Stomach smooth muscle (tissue), 2 donors: ENCODE results near the gene GALR2.
"Not testable (repeated sequence)": the region's sequence is repeated elsewhere in the genome, so short reads cannot be mapped to it uniquely, and the experiment has no call there.

Experiments
- H3K27ac ChIP-seq: one replicate; pipeline ENCODE4 v1.7.0; 2013; ENCODE audit warnings: mild to moderate bottlenecking, low read length, inconsistent platforms
- H3K27me3 ChIP-seq, 2 donors: one replicate each; pipeline ENCODE4 v1.7.0; 2013; ENCODE audit warnings: low read length in 2 of 2; ENCODE audit not compliant: insufficient read depth in 2 of 2, control insufficient read depth in 1 of 2
- H3K36me3 ChIP-seq, 2 donors: one replicate each; pipeline ENCODE4 v1.7.0; 2013; ENCODE audit warnings: low read length in 2 of 2; ENCODE audit not compliant: control insufficient read depth in 2 of 2, insufficient read depth in 2 of 2
- H3K4me1 ChIP-seq: one replicate; pipeline ENCODE4 v1.7.0; 2013; ENCODE audit warnings: low read length; ENCODE audit not compliant: control insufficient read depth, insufficient read depth
- H3K4me3 ChIP-seq, 2 donors: one replicate each; pipeline ENCODE4 v1.7.0; 2013; ENCODE audit warnings: low read length in 2 of 2
- H3K9ac ChIP-seq, 2 donors: one replicate each; pipeline ENCODE4 v1.7.0; 2013; ENCODE audit warnings: low read length in 2 of 2, mild to moderate bottlenecking in 1 of 2
- H3K9me3 ChIP-seq, 2 donors: one replicate each; pipeline ENCODE4 v1.7.0; 2013; ENCODE audit warnings: low read length in 2 of 2; ENCODE audit not compliant: control insufficient read depth in 2 of 2
- donor health status: healthy.
- donor health status: Pancreatic carcinoma.

Gene GALR2

GRCh38 chr17:76072148-76072858 lies 2.3 kb upstream of the GALR2 start, which contains the start of gene SRP68:
TSS of gene SRP68 (minus strand) at chr17:76072517. CDS start at chr17:76072491, 26 bp downstream.
- Histone ChIP-seq H3K9ac (peak within 1 kb of the TSS; percentile 87 to 99), H3K27ac (peak within 1 kb of the TSS; percentile 53), H3K4me1 (peaks cover 52% of the 10 kb centered on the region)

GRCh38 chr17:76075364-76076145 lies 974 bp downstream of the GALR2 start:
- Histone ChIP-seq H3K9me3 (no peaks in the 10 kb centered on the region), H3K27me3 (peaks cover 54 to 60% of the 10 kb centered on the region in 2 donors), H3K4me3 (peak overlapping the region; percentile 17 to 59), H3K27ac (no peak overlapping the region), H3K4me1 (peaks cover 61% of the 10 kb centered on the region), H3K36me3 (no peaks in the 10 kb centered on the region), H3K9ac (no peak overlapping the region)

More at GRCh38 chr17:76072148-76072858, 2.3 kb upstream of the GALR2 start, which contains the start of gene SRP68:
- Histone ChIP-seq H3K4me3 (peak within 1 kb of the TSS; percentile 95 to 100), H3K9me3 (no peaks in the 10 kb centered on the region), H3K36me3 (peaks cover 3 to 7% of the 10 kb centered on the region in 2 donors), H3K27me3 (peaks cover 34 to 39% of the 10 kb centered on the region in 2 donors)

GRCh38 chr17:76076146-76076764 lies 1.7 kb downstream of the GALR2 start:
- Histone ChIP-seq H3K27me3 (peaks cover 54 to 60% of the 10 kb centered on the region in 2 donors), H3K4me3 (no peak overlapping the region), H3K36me3 (no peaks in the 10 kb centered on the region), H3K9me3 (no peaks in the 10 kb centered on the region), H3K27ac (no peak overlapping the region), H3K4me1 (peaks cover 54% of the 10 kb centered on the region), H3K9ac (no peak overlapping the region)

GRCh38 chr17:76076765-76077583 lies 2.4 kb downstream of the GALR2 start:
- Histone ChIP-seq H3K27ac (no peak overlapping the region), H3K36me3 (no peaks in the 10 kb centered on the region), H3K9ac (no peak overlapping the region), H3K9me3 (no peaks in the 10 kb centered on the region), H3K4me1 (peaks cover 48% of the 10 kb centered on the region), H3K27me3 (peaks cover 54 to 60% of the 10 kb centered on the region in 2 donors), H3K4me3 (no peak overlapping the region)

GRCh38 chr17:76077584-76078110 lies 3.1 kb downstream of the GALR2 start:
- H3K9me3 ChIP-seq = no peaks in the 10 kb centered on the region
- peaks cover 54 to 60% of the 10 kb centered on the region in 2 donors for H3K27me3 ChIP-seq
- H3K4me3 ChIP-seq = no peak overlapping the region
- H3K36me3 ChIP-seq = no peaks in the 10 kb centered on the region
- no peak overlapping the region for H3K9ac ChIP-seq
- H3K27ac ChIP-seq = no peak overlapping the region
- peaks cover 44% of the 10 kb centered on the region for H3K4me1 ChIP-seq

GRCh38 chr17:76078370-76078769 lies 3.8 kb downstream of the GALR2 start:
- H3K9me3 ChIP-seq, H3K4me3 ChIP-seq, H3K9ac ChIP-seq, H3K27ac ChIP-seq, H3K36me3 ChIP-seq: not testable (repeated sequence)
- peaks cover 54 to 59% of the 10 kb centered on the region in 2 donors for H3K27me3 ChIP-seq
- H3K4me1 ChIP-seq = peaks cover 39% of the 10 kb centered on the region

- no peaks in the 10 kb centered on the region for H3K9me3 ChIP-seq
- peaks cover 39% of the 10 kb centered on the region for H3K4me1 ChIP-seq
- H3K4me3 ChIP-seq = no peak within 1 kb of the TSS
- H3K27me3 ChIP-seq = peaks cover 51 to 54% of the 10 kb centered on the region in 2 donors
- H3K36me3 ChIP-seq = peaks cover 4 to 10% of the 10 kb centered on the region in 2 donors
- no peak within 1 kb of the TSS for H3K9ac ChIP-seq
- no peak within 1 kb of the TSS for H3K27ac ChIP-seq
Measured at GRCh38 chr17:76078860-76079534, 4.4 kb downstream of the GALR2 start, which contains the start of gene ZACN. TSS of gene ZACN (plus strand) at chr17:76079182. CDS start at chr17:76079265, 83 bp downstream.

- peaks cover 9 to 16% of the 10 kb centered on the region in 2 donors for H3K36me3 ChIP-seq
- H3K4me1 ChIP-seq = peaks cover 35% of the 10 kb centered on the region
- H3K27ac ChIP-seq = no peak overlapping the region
- peaks cover 46 to 48% of the 10 kb centered on the region in 2 donors for H3K27me3 ChIP-seq
- no peak overlapping the region for H3K4me3 ChIP-seq
- no peaks in the 10 kb centered on the region for H3K9me3 ChIP-seq
- no peak overlapping the region for H3K9ac ChIP-seq
Measured at GRCh38 chr17:76079535-76079955, 5.0 kb downstream of the GALR2 start.

GRCh38 chr17:76079956-76080767 lies 5.6 kb downstream of the GALR2 start:
- peaks cover 29% of the 10 kb centered on the region for H3K4me1 ChIP-seq
- H3K9me3 ChIP-seq = no peaks in the 10 kb centered on the region
- H3K4me3 ChIP-seq = no peak overlapping the region
- H3K27me3 ChIP-seq = peaks cover 41 to 42% of the 10 kb centered on the region in 2 donors
- H3K36me3 ChIP-seq = peaks cover 15 to 22% of the 10 kb centered on the region in 2 donors
- H3K9ac ChIP-seq = no peak overlapping the region
- H3K27ac ChIP-seq = no peak overlapping the region
